H1 (cell line): ENCODE measurements around the gene KCNC4. TPM values are rescaled to one million over a fixed set of nuclear protein-coding genes. Genes with fewer than 3 reads are reported as not detected.

Source experiments
- CTCF ChIA-PET: fragments of 300-600 bp; sonication (Branson Sonifier 250); formaldehyde crosslinking; loops from one replicate; lab custom pipeline; 2021; ENCODE audit not compliant: partially characterized antibody; lab: Charles Lee
- POLR2A ChIA-PET: fragments of 300-600 bp; sonication (Branson Sonifier 250); formaldehyde crosslinking; loops from one replicate; lab custom pipeline; 2021; ENCODE audit warnings: inconsistent platforms; ENCODE audit not compliant: partially characterized antibody; lab: Charles Lee
- DNase-seq, 2 experiments: peaks; one replicate each; pipeline versions ENCODE4 v3.0.0 to v3.0.0-alpha.2; 2010 to 2022; ENCODE audit warnings: low spot score in 2 of 2, low read depth in 1 of 2, mixed read lengths in 1 of 2
- FAIRE-seq: peaks from 2 replicates; lab custom pipeline; 2011; peaks lifted over from hg19 to GRCh38; lab: Jason Lieb, UNC
- H2AFZ ChIP-seq: 2 replicates; pipeline ENCODE4 v1.8.1; 2012; ENCODE audit warnings: low read length, inconsistent platforms
- H2AK5ac ChIP-seq: 2 replicates; pipeline ENCODE4 v1.6.1; 2013; ENCODE audit warnings: low read depth, low read length
- H2BK120ac ChIP-seq: replicated peaks from 2 replicates; pipeline ENCODE3; 2013; ENCODE audit warnings: low read depth, low read length, inconsistent platforms
- H2BK12ac ChIP-seq: 2 replicates; pipeline ENCODE4 v1.6.1; 2013; ENCODE audit warnings: low read depth, low read length
- H2BK15ac ChIP-seq: 2 replicates; pipeline ENCODE4 v1.6.1; 2013; ENCODE audit warnings: low read length
- H2BK20ac ChIP-seq: 2 replicates; pipeline ENCODE4 v1.6.1; 2013; ENCODE audit warnings: low read length
- H2BK5ac ChIP-seq: 2 replicates; pipeline ENCODE4 v1.6.1; 2013; ENCODE audit warnings: low read depth, low read length
- H3K14ac ChIP-seq: 2 replicates; pipeline ENCODE4 v1.6.1; 2013; ENCODE audit warnings: inconsistent platforms; ENCODE audit not compliant: insufficient read length
- H3K18ac ChIP-seq: 2 replicates; pipeline ENCODE4 v1.6.1; 2013; ENCODE audit warnings: low read length; ENCODE audit errors: extremely low read depth
- H3K23ac ChIP-seq: 2 replicates; pipeline ENCODE4 v1.6.1; 2013; ENCODE audit warnings: inconsistent platforms; ENCODE audit not compliant: insufficient read length
- H3K23me2 ChIP-seq: 2 replicates; pipeline ENCODE4 v1.6.1; 2013; ENCODE audit warnings: low read depth, low read length
- H3K27ac ChIP-seq: 2 replicates; pipeline ENCODE4 v1.6.1; 2011; ENCODE audit warnings: low read depth, low read length, inconsistent platforms
- H3K27me3 ChIP-seq, 4 experiments: replicated peaks in 1 of 4; 1 replicate in 1 of 4; 2 replicates in 3 of 4; pipeline versions ENCODE4 v1.6.1 to v1.8.1; 2011 to 2013; ENCODE audit warnings: low read length in 3 of 4, mild to moderate bottlenecking in 3 of 4, inconsistent platforms in 2 of 4, mixed read lengths in 2 of 4, moderate library complexity in 1 of 4; ENCODE audit not compliant: control insufficient read depth in 3 of 4, insufficient read depth in 3 of 4; ENCODE audit errors: extremely low read depth in 1 of 4
- H3K36me3 ChIP-seq, 4 experiments: 2 replicates each; pipeline versions ENCODE4 v1.6.1 to v1.8.1; 2011 to 2013; ENCODE audit warnings: mild to moderate bottlenecking in 4 of 4, low read length in 3 of 4, moderate library complexity in 2 of 4, control low read depth in 1 of 4, inconsistent platforms in 1 of 4; ENCODE audit not compliant: insufficient read depth in 4 of 4, control insufficient read depth in 2 of 4
- H3K4ac ChIP-seq: replicated peaks from 2 replicates; pipeline ENCODE3; 2013; ENCODE audit warnings: low read length, low read depth, mixed read lengths, inconsistent platforms; ENCODE audit not compliant: insufficient read length
- H3K4me1 ChIP-seq, 4 experiments: replicated peaks in 1 of 4; 1 replicate in 1 of 4; 2 replicates in 3 of 4; pipeline versions ENCODE4 v1.6.1 to v1.8.1; 2011 to 2013; ENCODE audit warnings: low read length in 3 of 4, inconsistent platforms in 2 of 4, mixed read lengths in 1 of 4; ENCODE audit not compliant: insufficient read depth in 4 of 4, control insufficient read depth in 3 of 4
- H3K4me2 ChIP-seq, 2 experiments: 2 replicates each; pipeline versions ENCODE4 v1.6.1 to v1.8.1; 2011 to 2013; ENCODE audit warnings: low read depth in 2 of 2, low read length in 2 of 2, control low read depth in 1 of 2, inconsistent platforms in 1 of 2, mild to moderate bottlenecking in 1 of 2; ENCODE audit not compliant: insufficient read depth in 1 of 2
- H3K4me3 ChIP-seq, 4 experiments: fragments of 200-600, 300-600 bp in 1 of 4; sonication (generic), shearing (Covaris generic), sonication (Bioruptor Twin) in 1 of 4; 2 replicates each; pipeline versions ENCODE4 v1.5.1 to v1.8.1; 2011 to 2016; ENCODE audit warnings: low read length in 4 of 4, low read depth in 3 of 4, control low read depth in 2 of 4, inconsistent platforms in 2 of 4, mild to moderate bottlenecking in 2 of 4, mixed read lengths in 1 of 4, moderate library complexity in 1 of 4; ENCODE audit not compliant: insufficient read depth in 2 of 4; ENCODE audit errors: extremely low read depth in 1 of 4
- H3K56ac ChIP-seq: replicated peaks from 2 replicates; pipeline ENCODE3; 2013; ENCODE audit warnings: low read depth, mild to moderate bottlenecking, mixed read lengths, low read length, inconsistent platforms; ENCODE audit not compliant: insufficient read length
- H3K79me1 ChIP-seq: 2 replicates; pipeline ENCODE4 v1.6.1; 2013; ENCODE audit warnings: low read depth, low read length, control low read depth
- H3K79me2 ChIP-seq, 2 experiments: 2 replicates each; pipeline versions ENCODE4 v1.6.1 to v1.8.1; 2012 to 2013; ENCODE audit warnings: low read length in 2 of 2, mild to moderate bottlenecking in 2 of 2, inconsistent platforms in 1 of 2; ENCODE audit not compliant: insufficient read depth in 2 of 2, control insufficient read depth in 1 of 2
- H3K9ac ChIP-seq, 4 experiments: replicated peaks in 1 of 4; 1 replicate in 1 of 4; 2 replicates in 3 of 4; pipeline versions ENCODE4 v1.6.1 to v1.8.1; 2011 to 2013; ENCODE audit warnings: low read depth in 3 of 4, low read length in 3 of 4, control low read depth in 2 of 4, mild to moderate bottlenecking in 2 of 4, moderate library complexity in 2 of 4, inconsistent platforms in 1 of 4; ENCODE audit errors: extremely low read depth in 1 of 4
- H3K9me3 ChIP-seq, 2 experiments: 2 replicates each; pipeline versions ENCODE4 v1.6.1 to v1.8.1; 2012 to 2013; ENCODE audit warnings: mild to moderate bottlenecking in 2 of 2, moderate library complexity in 2 of 2, control low read depth in 1 of 2, inconsistent platforms in 1 of 2, low read depth in 1 of 2, low read length in 1 of 2, mixed read lengths in 1 of 2; ENCODE audit not compliant: insufficient read depth in 2 of 2
- H4K20me1 ChIP-seq, 2 experiments: replicated peaks in 1 of 2; 2 replicates each; pipeline versions ENCODE3 to v1.8.1; 2011 to 2013; ENCODE audit warnings: inconsistent platforms in 2 of 2, low read length in 2 of 2, mild to moderate bottlenecking in 1 of 2; ENCODE audit not compliant: insufficient read depth in 2 of 2, control insufficient read depth in 1 of 2
- H4K5ac ChIP-seq: 2 replicates; pipeline ENCODE4 v1.6.1; 2013; ENCODE audit warnings: low read length, low read depth, mixed read lengths, inconsistent platforms; ENCODE audit not compliant: insufficient read length
- H4K8ac ChIP-seq: 2 replicates; pipeline ENCODE4 v1.8.0; 2013; ENCODE audit warnings: mild to moderate bottlenecking, moderate library complexity, low read length, inconsistent platforms; ENCODE audit not compliant: insufficient read depth; ENCODE audit errors: extremely low read depth
- H4K91ac ChIP-seq: replicated peaks from 2 replicates; pipeline ENCODE3; 2013; ENCODE audit warnings: low read length, mixed read lengths, inconsistent platforms; ENCODE audit not compliant: insufficient read length
- HDAC6 ChIP-seq: IDR thresholded peaks from one replicate; pipeline ENCODE4 v1.7.1; 2012; ENCODE audit warnings: low read depth, mild to moderate bottlenecking, inconsistent platforms, low read length, moderate library complexity
- WGBS, 2 experiments: shearing (Covaris generic) in 1 of 2; methylation state at CpG; one replicate each; pipeline versions ENCODE4 v1.1.6 to v1.1.7; 2013 to 2015; ENCODE audit warnings: low lambda C conversion rate in 2 of 2, mixed read lengths in 2 of 2, inconsistent platforms in 1 of 2, low coverage in 1 of 2, missing lambda C conversion rate in 1 of 2; ENCODE audit not compliant: insufficient replicate concordance in 2 of 2, insufficient coverage in 1 of 2, insufficient read length in 1 of 2; ENCODE audit errors: extremely low coverage in 1 of 2, missing lambda C conversion rate in 1 of 2; 5-methylcytosine and 5-hydroxymethylcytosine counted together
- polyA plus RNA-seq, 7 experiments: library from polyadenylated mRNA; depleted of rRNA in 3 of 7; stranded (reverse) in 5 of 7; unstranded in 2 of 7; fragments of >200 nt in 5 of 7; fragments of 200-250 nt in 2 of 7; gene quantifications; 1 replicate in 5 of 7; 2 replicates in 1 of 7; 4 replicates in 1 of 7; pipeline versions ENCODE4 v1.2.1 to v1.2.3, GENCODE V29; 2011 to 2013; ENCODE audit warnings: missing spikeins in 2 of 7, mixed read lengths in 2 of 7
- total RNA-seq: library from RNA; stranded (reverse); fragmentation: NEBNext Ultra II Directional; extraction: Animal tissue kit (Norgen Biotek cat#: 25700); gene quantifications from 2 replicates; pipeline ENCODE4 v1.2.1, GENCODE V29; 2021

KCNC4 gene
- total and polyA plus RNA-seq, 2 of the 8 experiments (the other 6 are each of a cell fraction or from before 2014, with no cell fraction given): 8.1 to 11.2 TPM

GRCh38 chr1:110254604-110255391 lies 44.7 kb downstream of the KCNC4 start:
- FAIRE-seq: no peak
- Histone ChIP-seq H2AK5ac (no peak overlapping the region), H2BK20ac (no peak overlapping the region), H3K9ac (no peak overlapping the region), H4K91ac (no peak overlapping the region), H4K5ac (no peak overlapping the region), H3K27me3 (no peaks in the 10 kb centered on the region), H3K14ac (no peak overlapping the region), H3K27ac (no peak overlapping the region), H3K4ac (no peak overlapping the region), H3K4me2 (no peak overlapping the region), H4K8ac (no peak overlapping the region), H3K4me1 (no peaks in the 10 kb centered on the region; a peak in 1 of 7 replicates), H3K56ac (no peak overlapping the region), H2BK15ac (no peak overlapping the region), H3K18ac (no peak overlapping the region), H3K36me3 (no peaks in the 10 kb centered on the region), H3K23me2 (no peaks in the 10 kb centered on the region), H3K4me3 (no peak overlapping the region), H3K9me3 (no peaks in the 10 kb centered on the region), H2AFZ (no peak overlapping the region), H2BK12ac (no peak overlapping the region), H4K20me1 (no peaks in the 10 kb centered on the region), H2BK120ac (no peak overlapping the region), H3K79me1 (no peaks in the 10 kb centered on the region), H2BK5ac (no peak overlapping the region), H3K23ac (no peak overlapping the region), H3K79me2 (no peaks in the 10 kb centered on the region)
- no peak for DNase-seq
- WGBS, 2 experiments: 90% methylated on average over 6 of the region's 6 CpGs; no CpG with 5 or more reads in 1 of the 2 experiments
- CTCF ChIA-PET: interaction anchor here (0.7 to 2.4 kb wide), 15 partner anchors 9 to 85 kb away, joined by 3 to 9 read pairs (median 5); no protein-coding TSS in a partner anchor
- POLR2A ChIA-PET: interaction anchor here (0.8 to 2.9 kb wide), 5 partner anchors 10 to 84 kb away, joined by 3 to 7 read pairs (median 4); partner anchors contain the start of gene RBM15
- TF ChIP-seq HDAC6: no peak
